Panc1 (cell line): ENCODE data around the gene ODC1. TPM values are rescaled to one million over a fixed set of nuclear protein-coding genes. Genes with fewer than 3 reads are reported as not detected.

ENCODE experiments used
- ATAC-seq: fragments of 200-7000 bp; cut with Tn5 transposase; 2 replicates; pipeline ENCODE4 v1.9.1; 2020; ENCODE audit warnings: mild to moderate bottlenecking, moderate library complexity
- BruUV-seq: library from RNA; stranded (reverse); fragments of 400-500 nt; replicated peaks from 2 replicates; lab custom pipeline; 2021; lab: Mats Ljungman, UMichigan
- CTCF ChIA-PET: fragments of 300-600 bp; sonication (Branson Sonifier 250); formaldehyde crosslinking; loops from one replicate; lab custom pipeline; 2022; ENCODE audit warnings: antibody characterized with exemption; lab: Charles Lee
- POLR2A ChIA-PET: fragments of 300-600 bp; sonication (Branson Sonifier 250); formaldehyde crosslinking; loops from one replicate; lab custom pipeline; 2022; ENCODE audit warnings: antibody characterized with exemption; lab: Charles Lee
- DNase-seq: peaks from one replicate; pipeline ENCODE4 v3.0.0-alpha.2; 2010; ENCODE audit warnings: low read depth, low spot score
- H3K27ac ChIP-seq: 2 replicates; pipeline ENCODE4 v1.5.1; 2011; ENCODE audit warnings: mild to moderate bottlenecking, low read length, inconsistent platforms
- H3K27me3 ChIP-seq: fragments of 200-500 bp; sonication (Bioruptor generic); 2 replicates; pipeline ENCODE4 v1.6.0; 2014; ENCODE audit warnings: low read length, inconsistent platforms; ENCODE audit not compliant: control insufficient read depth, insufficient read depth
- H3K36me3 ChIP-seq: fragments of 200-500 bp; sonication (Bioruptor generic); 2 replicates; pipeline ENCODE4 v1.5.1; 2014; ENCODE audit warnings: inconsistent platforms, mild to moderate bottlenecking, low read length, moderate library complexity; ENCODE audit not compliant: control insufficient read depth, insufficient read depth
- H3K4me1 ChIP-seq: 2 replicates; pipeline ENCODE4 v1.5.1; 2011; ENCODE audit warnings: inconsistent platforms, mild to moderate bottlenecking, low read length, moderate library complexity; ENCODE audit not compliant: control insufficient read depth, insufficient read depth
- H3K4me3 ChIP-seq, 2 experiments: 2 replicates each; pipeline ENCODE4 v1.5.1; 2011 to 2012; ENCODE audit warnings: low read depth in 2 of 2, low read length in 2 of 2, mild to moderate bottlenecking in 2 of 2, inconsistent platforms in 1 of 2, moderate library complexity in 1 of 2
- H3K9me3 ChIP-seq: fragments of 200-500 bp; sonication (Bioruptor generic); 2 replicates; pipeline ENCODE4 v1.5.1; 2014; ENCODE audit warnings: low read depth, mild to moderate bottlenecking, inconsistent platforms, low read length, moderate library complexity; ENCODE audit not compliant: control insufficient read depth, insufficient read depth
- CTCF ChIP-seq: fragments of 450-650 bp; IDR thresholded peaks from 2 replicates; pipeline ENCODE4 v1.5.1; 2017; ENCODE audit warnings: mild to moderate bottlenecking
- POLR2AphosphoS5 ChIP-seq: IDR thresholded peaks from 2 replicates; pipeline ENCODE4 v1.6.1; 2012; ENCODE audit warnings: mild to moderate bottlenecking, low read depth, low read length, moderate library complexity
- REST ChIP-seq, 2 experiments: IDR thresholded peaks; 2 replicates each; pipeline ENCODE4 v1.6.1; 2011 to 2012; ENCODE audit warnings: low read depth in 2 of 2, control low read depth in 1 of 2, low read length in 1 of 2, mild to moderate bottlenecking in 1 of 2, moderate library complexity in 1 of 2; ENCODE audit not compliant: insufficient read depth in 1 of 2
- SIN3A ChIP-seq: IDR thresholded peaks from 2 replicates; pipeline ENCODE4 v1.6.1; 2012; ENCODE audit warnings: low read depth, mild to moderate bottlenecking, low read length, moderate library complexity, borderline replicate concordance; ENCODE audit not compliant: insufficient read depth
- TCF7L2 ChIP-seq: IDR thresholded peaks from 2 replicates; pipeline ENCODE4 v1.6.1; 2011; ENCODE audit warnings: mild to moderate bottlenecking, low read depth, low read length, inconsistent platforms
- in situ Hi-C: cut with HindIII; loops from 2 replicates; pipeline ENCODE4 v1.10.0; 2016; ENCODE audit warnings: low sequenced_read_pairs, low pct_unique_long_range_greater_than_20kb
- intact Hi-C: fragments of 100-400 bp; cut with micrococcal nuclease; formaldehyde crosslinking; loops from one replicate; pipeline ENCODE4 v1.10.0; 2022; ENCODE audit not compliant: unreplicated experiment
- total RNA-seq: library from RNA; stranded (reverse); gene quantifications from one replicate; pipeline ENCODE4 v1.2.1, GENCODE V29; 2021; ENCODE audit not compliant: unreplicated experiment

ODC1 gene
- total RNA-seq, 1 experiment from 2014 or later, result 159 TPM

GRCh38 chr2:10408649-10409579 is 39.2 kb downstream of the ODC1 start:
- Histone ChIP-seq H3K27me3 (no peaks in the 10 kb centered on the region), H3K4me1 (peaks cover 72% of the 10 kb centered on the region), H3K27ac (peak overlapping the region; percentile 99), H3K9me3 (no peaks in the 10 kb centered on the region), H3K4me3 (0 out of 4 replicates have a peak overlapping the region, but pooled peaks of 1 of the 2 experiments have one; percentile 1), H3K36me3 (no peaks in the 10 kb centered on the region; the same call in 1 of the 2 replicates)
- CTCF ChIA-PET, result interaction anchor here (0.5 to 2.5 kb wide), 17 partner anchors 12 to 1930 kb away, joined by 3 to 14 read pairs (median 3); no protein-coding TSS in a partner anchor
- intact Hi-C loops, result loop anchor here (5.0 to 10.0 kb wide), 2 partner anchors 67 to 264 kb away; no protein-coding TSS in a partner anchor
- no peak for TF ChIP-seq TCF7L2
- TF ChIP-seq REST (IDR thresholded peaks at IDR 0.05; ENCODE audit: insufficient read depth in 1 of 2, low read depth in 2 of 2, low read length in 1 of 2), result 0 out of 4 replicates have a peak, but pooled peaks of 1 of the 2 experiments have one; percentile 35
- peak; percentile 98 for TF ChIP-seq CTCF
- TF ChIP-seq SIN3A, result no peak
- peak; percentile 44; the same call in 1 of the 2 replicates for TF ChIP-seq POLR2AphosphoS5
- ATAC-seq (peak; percentile 53), DNase-seq (peak; percentile 74)
- POLR2A ChIA-PET, result interaction anchor here (0.6 to 1.0 kb wide), 7 partner anchors 15 to 344 kb away, joined by 3 to 7 read pairs (median 5); partner anchors contain the start of gene HPCAL1
- BruUV-seq, result TSS peak; percentile 60
- in situ Hi-C loops, result no loop called here

GRCh38 chr2:10407841-10408648 is 40.1 kb downstream of the ODC1 start:
- peak overlapping the region in 1 of 2 experiments; percentile 21; a peak in 1 of 4 replicates for H3K4me3 ChIP-seq
- DNase-seq, result peak; percentile 90
- H3K36me3 ChIP-seq, result no peaks in the 10 kb centered on the region; the same call in 1 of the 2 replicates
- TF ChIP-seq CTCF, result no peak
- TF ChIP-seq TCF7L2, result peak; percentile 34; the same call in 1 of the 2 replicates
- TF ChIP-seq REST (IDR thresholded peaks at IDR 0.05; ENCODE audit: insufficient read depth in 1 of 2, low read depth in 2 of 2, low read length in 1 of 2), result no peak
- TF ChIP-seq SIN3A, result no peak
- peak; percentile 54 for TF ChIP-seq POLR2AphosphoS5
- ChIA-PET CTCF (interaction anchor here (0.6 to 2.5 kb wide), 9 partner anchors 27 to 1929 kb away, joined by 3 to 14 read pairs (median 4); no protein-coding TSS in a partner anchor), POLR2A (interaction anchor here (0.5 to 1.0 kb wide), 9 partner anchors 9 to 124 kb away, joined by 3 to 6 read pairs (median 3); no protein-coding TSS in a partner anchor)
- peak; percentile 77 for ATAC-seq
- no TSS peak for BruUV-seq
- H3K9me3 ChIP-seq, result no peaks in the 10 kb centered on the region
- in situ Hi-C loops, result no loop called here
- H3K4me1 ChIP-seq, result peaks cover 72% of the 10 kb centered on the region
- H3K27me3 ChIP-seq, result no peaks in the 10 kb centered on the region
- peak overlapping the region; percentile 99 for H3K27ac ChIP-seq
- intact Hi-C loops, result loop anchor here (5.0 to 10.0 kb wide), 2 partner anchors 66 to 263 kb away; no protein-coding TSS in a partner anchor
